ENCODE data around the gene ANKRD13D.

ANKRD13D gene

DNA sequence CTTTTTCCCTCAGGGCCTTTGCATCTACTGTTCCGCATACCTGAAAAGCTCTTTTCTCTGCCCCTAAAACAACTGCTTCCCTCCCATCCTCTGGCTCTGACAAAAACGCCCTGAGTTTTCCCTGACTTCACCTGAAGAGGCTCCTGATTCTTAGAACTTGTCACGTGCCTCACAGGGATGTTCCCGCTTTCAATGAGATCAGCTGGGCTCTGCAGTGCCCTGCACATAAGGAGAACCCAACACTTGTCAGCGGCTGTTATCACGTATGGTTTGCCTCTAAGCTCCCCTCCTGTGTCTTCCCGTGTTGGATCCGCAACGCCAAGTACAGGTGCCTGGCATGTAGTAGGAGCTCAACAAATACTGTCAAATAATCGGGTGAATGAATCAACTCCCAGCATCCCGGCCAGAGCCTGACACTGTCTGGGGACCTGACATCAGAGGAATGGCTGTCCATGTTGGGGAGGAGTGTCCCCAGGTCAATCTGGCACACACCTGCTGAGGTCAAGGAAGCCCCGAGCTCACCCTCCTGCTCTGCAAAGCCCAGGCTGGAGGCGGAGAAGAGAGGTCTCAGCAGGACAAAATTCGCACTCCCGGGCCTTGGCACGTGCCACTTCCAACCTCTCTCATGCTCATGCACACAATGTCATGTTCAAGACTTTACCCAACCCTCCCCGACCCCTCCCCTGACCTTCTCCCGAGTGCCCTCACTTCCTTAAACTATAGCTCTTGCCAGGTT, 27.0 kb upstream of the ANKRD13D start:
- no peak for DNase-seq (ENCODE audit: low spot score)

- DNase-seq (ENCODE audit: low spot score), result peak; percentile 71
Measured at GRCh38 chr11:67262731-67263675, 26.1 kb upstream of the ANKRD13D start.

DNA sequence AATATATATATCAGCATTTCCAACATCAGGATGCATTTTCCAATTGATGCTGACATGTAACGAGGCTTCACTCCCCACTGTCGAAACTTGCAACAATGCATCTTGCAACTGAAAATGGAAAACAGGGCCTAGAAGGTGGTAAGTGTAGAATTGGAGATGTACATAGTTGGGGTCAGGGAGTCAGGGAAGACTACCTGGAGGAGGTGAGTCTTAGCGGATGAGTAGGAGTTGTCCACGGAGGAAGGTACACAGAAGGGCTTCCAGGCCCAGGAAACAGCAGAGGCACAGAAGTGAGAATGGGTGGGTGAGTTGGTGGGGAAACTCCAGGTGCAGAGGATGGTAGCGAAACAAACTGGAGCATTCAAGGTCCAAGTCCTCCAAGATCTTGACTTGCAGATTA, 24.8 kb upstream of the ANKRD13D start:
- DNase-seq (ENCODE audit: low spot score), result no peak

- DNase-seq (ENCODE audit: low spot score), result no peak
Measured at GRCh38 chr11:67264877-67265632, 24.0 kb upstream of the ANKRD13D start.

- DNase-seq (ENCODE audit: low spot score), result peak; percentile 72
Measured at GRCh38 chr11:67265633-67266448, 23.3 kb upstream of the ANKRD13D start.

DNA sequence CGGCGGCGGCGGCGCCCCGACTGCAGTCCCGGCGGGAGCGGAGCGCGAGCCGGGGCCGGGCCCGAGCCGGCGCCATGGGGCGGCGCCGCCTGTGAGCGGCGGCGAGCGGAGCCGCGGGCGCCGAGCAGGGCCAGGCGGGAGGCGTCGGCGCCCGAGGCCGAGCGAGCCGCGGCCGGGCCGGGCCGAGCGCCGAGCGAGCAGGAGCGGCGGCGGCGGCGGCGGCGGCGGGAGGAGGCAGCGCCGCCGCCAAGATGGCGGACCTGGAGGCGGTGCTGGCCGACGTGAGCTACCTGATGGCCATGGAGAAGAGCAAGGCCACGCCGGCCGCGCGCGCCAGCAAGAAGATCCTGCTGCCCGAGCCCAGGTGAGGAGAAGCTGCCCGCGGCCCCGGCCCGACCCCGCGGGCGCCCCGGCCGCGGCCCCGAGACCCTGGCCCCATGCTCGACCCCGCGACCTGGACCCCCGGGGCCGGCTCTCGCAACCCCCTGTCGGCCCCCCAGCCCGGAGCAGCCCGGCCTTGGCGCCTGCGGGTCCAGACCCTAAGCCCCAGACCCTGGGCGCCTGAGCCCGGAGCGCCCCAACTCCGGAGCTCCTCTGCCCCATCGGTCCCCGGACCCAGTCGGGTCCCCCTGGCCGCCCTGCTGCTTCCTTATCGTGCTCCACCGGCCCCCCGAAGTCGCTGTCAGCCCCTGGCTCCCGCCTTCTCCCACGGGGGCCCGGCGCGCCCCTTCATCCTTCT, 22.5 kb upstream of the ANKRD13D start, which contains the start of gene GRK2:
TSS of gene GRK2 (plus strand) at position 25 of the 739 bp plus-strand sequence. CDS start at position 252, 227 bp downstream.
- no peak for DNase-seq (ENCODE audit: low spot score)

DNA sequence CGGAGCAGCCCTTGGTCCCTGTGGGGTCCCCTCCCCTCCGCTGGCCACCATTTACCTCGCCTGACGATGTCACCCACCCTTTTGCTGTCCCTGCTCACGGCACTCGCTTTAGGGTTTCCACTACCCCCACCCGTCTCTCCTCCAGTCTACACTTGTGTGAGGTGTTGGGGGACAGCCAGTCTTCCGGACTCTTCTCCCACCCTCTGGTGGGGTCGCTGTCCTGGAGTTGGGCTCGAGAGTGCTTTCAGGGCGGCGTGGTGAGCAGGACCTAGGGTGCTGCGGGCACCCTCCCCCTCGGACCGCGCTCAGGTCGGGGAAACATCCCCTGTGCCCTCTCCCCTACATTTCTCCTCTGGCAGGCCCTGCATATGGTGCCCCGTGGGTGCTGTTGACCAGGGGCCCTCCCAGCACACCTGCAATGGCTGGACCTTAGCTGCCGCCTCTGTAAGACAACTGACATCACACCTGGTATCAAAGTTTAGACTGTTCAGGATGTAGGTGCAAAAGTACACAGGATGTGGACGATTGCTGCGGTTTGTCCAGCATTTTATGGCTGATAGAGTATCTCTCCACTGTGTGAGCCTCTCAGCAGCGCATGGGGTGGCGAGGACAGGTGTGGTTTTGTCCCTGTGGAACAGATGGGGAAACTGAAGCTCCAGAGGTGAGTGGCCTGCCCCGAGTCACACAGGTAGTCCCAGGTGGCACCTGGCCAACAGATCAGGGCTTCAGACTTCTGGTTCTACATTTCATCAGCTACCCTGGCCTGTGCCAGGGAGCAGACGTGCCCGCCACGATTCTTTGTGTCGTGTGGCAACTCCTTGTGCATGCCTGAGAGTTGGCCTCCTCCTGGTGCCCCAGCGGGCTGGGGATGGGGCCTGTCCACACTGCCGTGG, 21.7 kb upstream of the ANKRD13D start:
- no peak for DNase-seq (ENCODE audit: low spot score)

GRCh38 chr11:67268081-67268961, 20.8 kb upstream of the ANKRD13D start:
- no peak for DNase-seq (ENCODE audit: low spot score)

- DNase-seq (ENCODE audit: low spot score), result no peak
Measured at GRCh38 chr11:67268962-67269268, 20.2 kb upstream of the ANKRD13D start.

- DNase-seq (ENCODE audit: low spot score), result no peak
Measured at GRCh38 chr11:67269401-67270255, 19.5 kb upstream of the ANKRD13D start.

GRCh38 chr11:67270256-67271204, 18.6 kb upstream of the ANKRD13D start:
- no peak for DNase-seq (ENCODE audit: low spot score)

DNA sequence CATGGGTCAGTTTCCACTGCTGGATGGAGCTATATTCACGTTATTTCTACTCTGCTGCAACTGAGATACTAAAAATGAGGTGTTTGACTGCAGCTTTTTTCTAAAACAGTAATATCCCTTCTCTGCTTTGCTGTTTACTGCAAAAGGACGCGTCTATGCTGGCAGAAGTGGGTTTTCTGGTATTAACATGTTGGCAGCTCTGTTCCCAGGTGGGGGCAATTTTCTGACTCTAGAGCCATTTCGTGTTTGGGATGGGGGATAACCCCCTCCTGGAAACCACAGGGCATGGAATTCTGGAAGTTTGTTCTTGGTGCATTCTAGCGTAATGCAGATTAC, 17.9 kb upstream of the ANKRD13D start:
- no peak for DNase-seq (ENCODE audit: low spot score)

GRCh38 chr11:67271541-67272284, 17.4 kb upstream of the ANKRD13D start:
- no peak for DNase-seq (ENCODE audit: low spot score)

GRCh38 chr11:67272327-67273259, 16.5 kb upstream of the ANKRD13D start:
- DNase-seq (ENCODE audit: low spot score), result no peak

Measured in putamen (tissue), 1 donor.